ENCODE data around the gene SNAP47. TPM values are rescaled to one million over a fixed set of nuclear protein-coding genes. Genes with fewer than 3 reads are reported as not detected.
"Not testable (repeated sequence)": the region's sequence is repeated elsewhere in the genome, so short reads cannot be mapped to it uniquely, and the experiment has no call there.

Gene SNAP47, protein sequence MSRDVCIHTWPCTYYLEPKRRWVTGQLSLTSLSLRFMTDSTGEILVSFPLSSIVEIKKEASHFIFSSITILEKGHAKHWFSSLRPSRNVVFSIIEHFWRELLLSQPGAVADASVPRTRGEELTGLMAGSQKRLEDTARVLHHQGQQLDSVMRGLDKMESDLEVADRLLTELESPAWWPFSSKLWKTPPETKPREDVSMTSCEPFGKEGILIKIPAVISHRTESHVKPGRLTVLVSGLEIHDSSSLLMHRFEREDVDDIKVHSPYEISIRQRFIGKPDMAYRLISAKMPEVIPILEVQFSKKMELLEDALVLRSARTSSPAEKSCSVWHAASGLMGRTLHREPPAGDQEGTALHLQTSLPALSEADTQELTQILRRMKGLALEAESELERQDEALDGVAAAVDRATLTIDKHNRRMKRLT
- 21.0 and 21.1 TPM in 2 replicates for polyA plus RNA-seq (2013)

DNA sequence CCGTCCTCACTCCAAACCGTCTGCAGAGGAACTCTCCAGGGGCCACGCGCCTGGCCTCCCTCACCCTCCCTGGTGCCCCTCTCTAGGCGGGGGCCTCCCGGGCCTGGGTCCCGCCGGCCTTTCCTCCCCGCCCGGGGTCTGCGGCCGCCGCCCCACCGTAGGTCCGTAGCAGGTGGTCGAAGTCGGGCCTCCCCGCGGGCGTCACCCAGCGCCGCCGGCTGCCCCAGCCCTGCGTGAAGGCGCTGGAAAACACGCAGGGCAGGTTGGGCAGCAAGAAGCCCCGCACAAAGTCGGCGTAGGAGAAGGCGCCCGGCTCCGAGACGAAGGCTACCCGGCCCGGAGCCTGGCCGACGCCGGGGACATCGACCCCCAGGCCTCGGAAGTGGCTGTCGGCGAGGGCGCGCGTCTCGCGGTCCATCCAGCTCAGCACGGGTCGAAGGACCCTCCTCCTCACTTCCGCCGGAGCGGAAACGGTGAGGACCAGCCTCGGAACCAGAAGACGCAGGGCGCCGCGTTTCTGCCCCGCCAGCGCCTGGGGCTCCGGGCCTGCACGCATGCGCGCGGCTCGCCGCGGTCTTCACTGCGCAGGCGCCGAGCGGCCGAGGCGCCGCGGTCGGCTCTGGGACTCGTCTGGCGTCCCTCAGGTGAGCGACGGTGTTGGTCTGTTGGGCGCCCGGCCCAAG, at the start of gene SNAP47, which contains the start of gene JMJD4:
SNAP47 (plus strand) TSS at position 580 of the 683 bp plus-strand sequence. CDS start 12,302 bp downstream, outside the sequence.
JMJD4 (minus strand) TSS at position 447 of the 683 bp plus-strand sequence; CDS start at position 418, 29 bp downstream.
- H3K4me1 ChIP-seq (ENCODE audit: control insufficient read depth in 1 of 2, insufficient read depth in 2 of 2, low read length in 2 of 2), result peaks cover 12 to 19% of the 10 kb centered on the region in 2 experiments
- peaks cover 6% of the 10 kb centered on the region for H3K9me3 ChIP-seq (ENCODE audit: insufficient read depth, low read depth, low read length)
- H3K27ac ChIP-seq (ENCODE audit: low read depth, low read length), result peak within 1 kb of the TSS; percentile 63
- peak within 1 kb of the TSS; percentile 95 for H3K9ac ChIP-seq (ENCODE audit: low read length)
- H2BK12ac ChIP-seq (ENCODE audit: low read length), result peak within 1 kb of the TSS; percentile 37
- H2AFZ ChIP-seq (ENCODE audit: insufficient read depth, low read length, poor library complexity), result peak within 1 kb of the TSS; percentile 87
- H4K12ac ChIP-seq (ENCODE audit: low read depth, low read length), result peak within 1 kb of the TSS; percentile 84
- H3K23ac ChIP-seq (ENCODE audit: low read length), result peak within 1 kb of the TSS; percentile 29
- peak within 1 kb of the TSS; percentile 51 for H3K4ac ChIP-seq (ENCODE audit: low read depth, low read length)
- peak within 1 kb of the TSS; percentile 73 for H2BK5ac ChIP-seq (ENCODE audit: low read depth, low read length, poor library complexity)
- H3K4me3 ChIP-seq (ENCODE audit: low read depth, low read length), result peak within 1 kb of the TSS; percentile 91
- peak within 1 kb of the TSS; percentile 68 for H3K18ac ChIP-seq (ENCODE audit: low read length)
- H3K27me3 ChIP-seq (ENCODE audit: insufficient read depth, low read length), result no peaks in the 10 kb centered on the region
- H3K79me1 ChIP-seq (ENCODE audit: low read length), result peaks cover 11% of the 10 kb centered on the region
- H3K36me3 ChIP-seq (ENCODE audit: control insufficient read depth in 1 of 2, insufficient read depth in 2 of 2, low read length in 2 of 2), result peaks cover 31 to 36% of the 10 kb centered on the region in 2 experiments
- WGBS (ENCODE audit: extremely low coverage, insufficient coverage, insufficient read length), result no CpG with 5 or more reads among the region's 83 CpGs
- H3K14ac ChIP-seq (ENCODE audit: low read length), result peak within 1 kb of the TSS; percentile 92
- H3K79me2 ChIP-seq (ENCODE audit: control insufficient read depth, insufficient read depth, low read length, poor library complexity), result peaks cover 14% of the 10 kb centered on the region
- peak within 1 kb of the TSS; percentile 77 for H2BK120ac ChIP-seq (ENCODE audit: insufficient read depth, low read length, poor library complexity)
- DNase-seq, result peak; percentile 89 to 95
- peak within 1 kb of the TSS; percentile 43 for H2AK5ac ChIP-seq (ENCODE audit: low read length)
- peak within 1 kb of the TSS; percentile 98 for H3K4me2 ChIP-seq (ENCODE audit: low read length)
- peak within 1 kb of the TSS; percentile 92 for H4K8ac ChIP-seq (ENCODE audit: low read depth, low read length)
- peak within 1 kb of the TSS; percentile 94 for H4K91ac ChIP-seq (ENCODE audit: low read depth, low read length)

DNA sequence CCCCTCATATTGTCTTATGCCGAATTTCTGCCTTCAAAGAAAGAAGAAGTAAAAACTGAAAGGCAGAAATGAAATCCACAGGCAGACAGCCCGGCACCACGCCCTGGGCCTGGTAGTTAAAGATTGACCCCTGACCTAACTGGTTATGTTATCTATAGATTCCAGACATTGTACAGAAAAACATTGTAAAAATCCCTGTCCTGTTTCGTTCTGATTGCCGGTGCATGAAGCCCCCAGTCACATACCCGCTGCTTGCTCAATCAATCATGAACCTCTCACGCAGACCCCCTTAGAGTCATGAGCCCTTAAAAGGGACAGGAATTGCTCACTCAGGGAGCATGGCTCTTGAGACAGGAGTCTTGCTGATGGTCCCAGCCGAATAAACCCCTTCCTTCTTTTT, 49.4 kb upstream of the SNAP47 start:
- H3K79me2 ChIP-seq (ENCODE audit: control insufficient read depth, insufficient read depth, low read length, poor library complexity), result no peaks in the 10 kb centered on the region
- no peak overlapping the region for H2AFZ ChIP-seq (ENCODE audit: insufficient read depth, low read length, poor library complexity)
- peak in 1 of 2 donors; percentile 50 for DNase-seq
- no peak overlapping the region for H2BK12ac ChIP-seq (ENCODE audit: low read length)
- no CpG with 5 or more reads among the region's 8 CpGs for WGBS (ENCODE audit: extremely low coverage, insufficient coverage, insufficient read length)
- no peak overlapping the region for H3K23ac ChIP-seq (ENCODE audit: low read length)
- H3K4me3 ChIP-seq (ENCODE audit: low read depth, low read length), result no peak overlapping the region
- no peak overlapping the region for H2AK5ac ChIP-seq (ENCODE audit: low read length)
- H3K36me3 ChIP-seq (ENCODE audit: control insufficient read depth in 1 of 2, insufficient read depth in 2 of 2, low read length in 2 of 2), result no peaks in the 10 kb centered on the region
- H2BK5ac ChIP-seq (ENCODE audit: low read depth, low read length, poor library complexity), result no peak overlapping the region
- H4K91ac ChIP-seq (ENCODE audit: low read depth, low read length), result no peak overlapping the region
- H3K79me1 ChIP-seq (ENCODE audit: low read length), result no peaks in the 10 kb centered on the region
- no peaks in the 10 kb centered on the region for H3K4me1 ChIP-seq (ENCODE audit: control insufficient read depth in 1 of 2, insufficient read depth in 2 of 2, low read length in 2 of 2)
- H4K12ac ChIP-seq (ENCODE audit: low read depth, low read length), result no peak overlapping the region
- H3K27ac ChIP-seq (ENCODE audit: low read depth, low read length), result no peak overlapping the region
- no peak overlapping the region for H3K14ac ChIP-seq (ENCODE audit: low read length)
- H3K4me2 ChIP-seq (ENCODE audit: low read length), result no peak overlapping the region
- no peak overlapping the region for H2BK120ac ChIP-seq (ENCODE audit: insufficient read depth, low read length, poor library complexity)
- no peak overlapping the region for H3K18ac ChIP-seq (ENCODE audit: low read length)
- H3K9me3 ChIP-seq (ENCODE audit: insufficient read depth, low read depth, low read length), result peaks cover 5% of the 10 kb centered on the region
- no peak overlapping the region for H3K9ac ChIP-seq (ENCODE audit: low read length)
- no peak overlapping the region for H4K8ac ChIP-seq (ENCODE audit: low read depth, low read length)
- H3K4ac ChIP-seq (ENCODE audit: low read depth, low read length), result no peak overlapping the region
- no peaks in the 10 kb centered on the region for H3K27me3 ChIP-seq (ENCODE audit: insufficient read depth, low read length)

DNA sequence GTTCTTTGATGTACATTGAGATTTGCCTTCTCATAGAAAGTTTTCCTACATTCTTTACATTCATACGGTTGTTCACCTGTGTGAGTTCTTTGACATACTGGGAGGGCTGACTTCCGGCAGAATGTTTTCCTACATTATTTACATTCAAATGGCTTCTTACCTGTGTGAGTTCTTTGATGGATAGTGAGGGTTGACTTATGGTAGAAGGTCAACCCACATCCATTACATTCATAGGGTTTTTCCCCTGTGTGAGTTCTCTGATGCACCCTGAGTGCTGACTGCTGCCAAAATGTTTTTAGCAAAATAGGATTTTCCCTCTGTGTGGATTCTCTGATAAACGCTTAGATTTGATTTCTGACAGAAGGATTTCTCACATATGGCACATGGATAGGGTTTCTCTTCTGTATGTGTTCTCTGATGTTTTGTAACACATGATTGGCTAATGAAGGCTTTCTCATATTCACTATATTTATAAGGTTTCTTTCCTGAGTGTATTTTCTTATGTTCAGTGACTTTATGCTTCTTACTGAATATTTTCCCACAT, 37.8 kb upstream of the SNAP47 start:
- Histone ChIP-seq H2BK5ac (ENCODE audit: low read depth, low read length, poor library complexity) (no peak overlapping the region), H2BK120ac (ENCODE audit: insufficient read depth, low read length, poor library complexity) (no peak overlapping the region), H3K9ac (ENCODE audit: low read length) (no peak overlapping the region), H3K4me3 (ENCODE audit: low read depth, low read length) (no peak overlapping the region), H2AFZ (ENCODE audit: insufficient read depth, low read length, poor library complexity) (no peak overlapping the region), H3K14ac (ENCODE audit: low read length) (no peak overlapping the region), H3K27me3 (ENCODE audit: insufficient read depth, low read length) (no peaks in the 10 kb centered on the region), H2BK12ac (ENCODE audit: low read length) (no peak overlapping the region), H3K23ac (ENCODE audit: low read length) (no peak overlapping the region), H3K79me2 (ENCODE audit: control insufficient read depth, insufficient read depth, low read length, poor library complexity) (no peaks in the 10 kb centered on the region), H4K91ac (ENCODE audit: low read depth, low read length) (no peak overlapping the region), H3K36me3 (ENCODE audit: control insufficient read depth in 1 of 2, insufficient read depth in 2 of 2, low read length in 2 of 2) (no peaks in the 10 kb centered on the region), H2AK5ac (ENCODE audit: low read length) (no peak overlapping the region), H3K4me2 (ENCODE audit: low read length) (no peak overlapping the region), H3K4me1 (ENCODE audit: control insufficient read depth in 1 of 2, insufficient read depth in 2 of 2, low read length in 2 of 2) (no peaks in the 10 kb centered on the region), H3K9me3 (ENCODE audit: insufficient read depth, low read depth, low read length) (peaks cover 11% of the 10 kb centered on the region), H3K27ac (ENCODE audit: low read depth, low read length) (no peak overlapping the region), H3K18ac (ENCODE audit: low read length) (no peak overlapping the region), H4K8ac (ENCODE audit: low read depth, low read length) (no peak overlapping the region), H4K12ac (ENCODE audit: low read depth, low read length) (no peak overlapping the region), H3K79me1 (ENCODE audit: low read length) (no peaks in the 10 kb centered on the region), H3K4ac (ENCODE audit: low read depth, low read length) (no peak overlapping the region)
- no CpG with 5 or more reads among the region's 3 CpGs for WGBS (ENCODE audit: extremely low coverage, insufficient coverage, insufficient read length)
- DNase-seq, result peak; percentile 21 to 63

DNA sequence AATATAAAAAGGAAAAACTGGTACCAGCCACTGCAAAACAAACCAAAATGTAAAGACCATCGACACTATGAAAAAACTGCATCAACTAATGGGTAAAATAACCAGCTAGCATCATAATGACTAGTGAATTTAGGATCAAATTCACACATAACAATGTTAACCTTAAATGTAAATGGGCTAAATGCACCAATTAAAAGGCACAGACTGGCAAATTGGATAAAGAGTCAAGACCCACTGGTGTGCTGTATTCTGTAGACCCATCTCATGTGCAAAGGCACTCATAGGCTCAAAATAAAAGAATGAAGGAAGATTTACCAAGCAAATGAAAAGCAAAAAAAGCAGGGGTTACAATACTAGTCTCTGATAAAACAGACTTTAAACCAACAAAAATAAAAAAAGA, 33.6 kb upstream of the SNAP47 start:
- DNase-seq; H3K4me2 ChIP-seq (ENCODE audit: low read length); H2AK5ac ChIP-seq (ENCODE audit: low read length); H3K79me1 ChIP-seq (ENCODE audit: low read length); H2BK120ac ChIP-seq (ENCODE audit: insufficient read depth, low read length, poor library complexity); H3K18ac ChIP-seq (ENCODE audit: low read length); H4K91ac ChIP-seq (ENCODE audit: low read depth, low read length); H3K9ac ChIP-seq (ENCODE audit: low read length); H3K23ac ChIP-seq (ENCODE audit: low read length); H3K4me3 ChIP-seq (ENCODE audit: low read depth, low read length); H3K9me3 ChIP-seq (ENCODE audit: insufficient read depth, low read depth, low read length); H4K12ac ChIP-seq (ENCODE audit: low read depth, low read length); H3K27ac ChIP-seq (ENCODE audit: low read depth, low read length); H3K79me2 ChIP-seq (ENCODE audit: control insufficient read depth, insufficient read depth, low read length, poor library complexity); H4K8ac ChIP-seq (ENCODE audit: low read depth, low read length); H3K14ac ChIP-seq (ENCODE audit: low read length); H2AFZ ChIP-seq (ENCODE audit: insufficient read depth, low read length, poor library complexity); H3K36me3 ChIP-seq (ENCODE audit: control insufficient read depth in 1 of 2, insufficient read depth in 2 of 2, low read length in 2 of 2); H3K4me1 ChIP-seq (ENCODE audit: control insufficient read depth in 1 of 2, insufficient read depth in 2 of 2, low read length in 2 of 2); H3K4ac ChIP-seq (ENCODE audit: low read depth, low read length); H2BK5ac ChIP-seq (ENCODE audit: low read depth, low read length, poor library complexity); H2BK12ac ChIP-seq (ENCODE audit: low read length); H3K27me3 ChIP-seq (ENCODE audit: insufficient read depth, low read length): not testable (repeated sequence)
- WGBS (ENCODE audit: extremely low coverage, insufficient coverage, insufficient read length), result no CpG with 5 or more reads among the region's 1 CpG
